ENCODE results near the gene CIP2A. TPM values are rescaled to one million over a fixed set of nuclear protein-coding genes. Genes with fewer than 3 reads are reported as not detected.
"Not testable (repeated sequence)": the region's sequence is repeated elsewhere in the genome, so short reads cannot be mapped to it uniquely, and the experiment has no call there.

The CIP2A gene
- total RNA-seq (10 to 100 TPM; 14.4 to 19.8 TPM), polyA plus RNA-seq (ENCODE audit: insufficient read length in 2 of 2) (10 to 100 TPM in 1 of 2 donors, 1 to 10 TPM in 1; 8.2 to 13.8 TPM)
- long read RNA-seq, donor 1, partial matches to known transcripts: 39 of 39 reads
- long read RNA-seq, donor 1, other reads (novel, unspliced or antisense): 0 of 39 reads
- long read RNA-seq, donor 2, partial matches to known transcripts: 7 of 7 reads
- long read RNA-seq, donor 2, other reads (novel, unspliced or antisense): 0 of 7 reads
- long read RNA-seq, donor 3, partial matches to known transcripts: 22 of 22 reads
- long read RNA-seq, donor 3, other reads (novel, unspliced or antisense): 0 of 22 reads
- long read RNA-seq, donor 4, partial matches to known transcripts: 0 of 1 reads
- long read RNA-seq, donor 4, other reads (novel, unspliced or antisense): 0 of 1 reads

DNA sequence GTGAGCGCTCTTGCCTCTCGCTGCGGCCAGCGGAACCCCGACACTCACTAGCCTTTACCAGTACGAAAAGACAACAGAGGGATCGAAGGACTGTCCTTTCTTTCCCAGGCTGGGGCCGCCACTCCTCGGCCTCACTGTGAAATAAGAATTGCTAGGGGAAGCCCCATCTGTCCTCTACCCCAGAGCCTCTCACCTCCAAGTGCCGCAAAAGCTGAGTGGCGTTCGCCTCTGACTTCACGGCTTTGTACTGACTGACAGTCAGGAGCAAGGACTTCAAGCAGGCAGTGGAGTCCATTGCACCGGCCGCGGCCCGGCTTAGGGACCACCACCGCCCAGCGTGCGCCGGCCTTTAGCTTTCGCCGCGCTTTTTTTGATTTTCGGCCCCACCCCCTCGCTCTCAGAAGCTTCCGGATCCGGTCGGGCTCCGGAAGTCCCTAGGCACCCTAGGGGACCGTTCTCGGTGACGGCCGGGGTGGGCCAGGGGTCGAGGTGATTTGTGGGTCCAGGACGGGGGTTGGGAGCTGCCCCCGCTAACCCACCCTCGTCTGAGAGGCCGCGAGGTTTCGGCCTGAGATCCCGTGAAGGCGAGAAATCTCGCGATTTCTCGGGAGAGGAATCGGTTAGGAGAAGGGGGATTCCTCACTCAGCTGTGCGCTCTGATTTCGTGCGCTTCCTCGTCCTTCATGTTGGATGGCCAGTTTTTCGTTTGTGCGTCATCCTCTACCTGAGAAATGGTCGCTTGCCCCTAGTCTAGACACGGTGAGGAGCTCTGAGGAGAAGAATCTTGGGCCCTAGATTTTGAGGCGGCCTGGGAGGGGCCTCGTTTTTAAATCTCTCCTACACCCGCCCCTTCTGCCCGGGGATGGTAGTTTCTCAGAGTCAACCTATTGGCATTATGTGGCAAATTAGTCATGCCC lies at the start of gene CIP2A, which contains the start of gene DZIP3:
Gene CIP2A (minus strand): TSS at position 358 of the 917 bp plus-strand sequence. CDS start 63 bp downstream, at position 295.
Gene DZIP3 (plus strand): TSS at position 642 of the 917 bp plus-strand sequence. CDS start 15,685 bp downstream, outside the sequence.
- Histone ChIP-seq H3K4me3 (ENCODE audit: low read depth, low read length) (peak within 1 kb of the TSS; percentile 67), H3K27ac (ENCODE audit: low read depth, low read length) (peak within 1 kb of the TSS; percentile 88), H3K36me3 (ENCODE audit: control insufficient read depth, insufficient read depth, low read length) (no peaks in the 10 kb centered on the region), H3K4me1 (ENCODE audit: control insufficient read depth, insufficient read depth, low read length) (peaks cover 3% of the 10 kb centered on the region), H3K9me3 (ENCODE audit: control insufficient read depth, insufficient read depth, low read length) (no peaks in the 10 kb centered on the region), H3K27me3 (ENCODE audit: control insufficient read depth, insufficient read depth, low read length) (no peaks in the 10 kb centered on the region)
- under 1% methylated on average over 48 of the region's 59 CpGs for WGBS (ENCODE audit: insufficient coverage)
- DNase-seq (ENCODE audit: low read depth in 4 of 6, low spot score in 6 of 6): peak; percentile 92 to 99 (median 95)

DNA sequence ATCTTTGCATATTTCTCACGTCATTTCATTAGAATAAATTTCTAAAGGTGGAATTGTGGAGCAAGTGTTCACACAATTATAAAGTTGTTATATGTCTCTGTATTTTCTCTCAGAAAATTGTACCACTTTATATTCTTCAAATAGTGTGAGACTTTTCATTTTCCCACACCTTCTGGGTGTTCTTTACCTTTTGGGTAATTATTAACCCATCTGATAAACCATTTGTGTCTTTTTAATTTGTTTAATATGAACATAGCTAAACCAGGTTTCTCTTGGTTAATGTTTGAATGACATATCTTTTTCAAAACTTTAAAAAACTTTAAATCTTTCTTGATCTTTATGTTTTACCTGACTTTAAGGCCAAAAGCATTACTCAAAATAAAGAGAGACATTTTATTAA lies 40.7 kb upstream of the CIP2A start:
- no peaks in the 10 kb centered on the region for H3K4me1 ChIP-seq (ENCODE audit: control insufficient read depth, insufficient read depth, low read length)
- no CpG with 5 or more reads among the region's 1 CpG for WGBS (ENCODE audit: insufficient coverage)
- DNase-seq (ENCODE audit: low read depth in 4 of 6, low spot score in 6 of 6): no peak
- H3K36me3 ChIP-seq (ENCODE audit: control insufficient read depth, insufficient read depth, low read length): peaks cover 5% of the 10 kb centered on the region
- H3K9me3 ChIP-seq (ENCODE audit: control insufficient read depth, insufficient read depth, low read length): no peaks in the 10 kb centered on the region
- H3K27ac ChIP-seq (ENCODE audit: low read depth, low read length): no peak overlapping the region
- H3K27me3 ChIP-seq (ENCODE audit: control insufficient read depth, insufficient read depth, low read length): no peaks in the 10 kb centered on the region
- H3K4me3 ChIP-seq (ENCODE audit: low read depth, low read length): no peak overlapping the region

DNA sequence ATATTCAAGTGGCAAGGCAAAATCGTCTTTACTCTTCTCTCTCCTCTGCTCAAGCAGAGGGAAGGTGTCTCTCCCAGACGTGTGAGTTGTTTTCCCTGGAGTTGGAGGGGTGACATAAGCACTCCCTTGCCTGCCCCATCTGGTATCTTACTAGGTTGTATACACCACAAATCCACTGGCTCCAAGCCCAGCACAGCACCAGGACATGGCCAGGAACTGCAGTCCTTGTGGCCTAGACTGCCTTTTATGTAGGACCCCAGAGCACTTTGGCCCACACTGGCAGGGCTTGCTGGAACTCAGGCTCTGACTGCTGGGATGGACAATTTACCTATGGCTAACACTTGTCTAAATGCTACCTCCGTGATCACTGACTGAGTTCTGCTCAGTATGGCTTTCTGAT lies 34.3 kb upstream of the CIP2A start:
- no peaks in the 10 kb centered on the region for H3K9me3 ChIP-seq (ENCODE audit: control insufficient read depth, insufficient read depth, low read length)
- no peak overlapping the region for H3K4me3 ChIP-seq (ENCODE audit: low read depth, low read length)
- no peaks in the 10 kb centered on the region for H3K27me3 ChIP-seq (ENCODE audit: control insufficient read depth, insufficient read depth, low read length)
- DNase-seq (ENCODE audit: low read depth in 4 of 6, low spot score in 6 of 6): no peak
- H3K27ac ChIP-seq (ENCODE audit: low read depth, low read length): no peak overlapping the region
- WGBS (ENCODE audit: insufficient coverage): 100% methylated on average over 1 of the region's 3 CpGs
- H3K4me1 ChIP-seq (ENCODE audit: control insufficient read depth, insufficient read depth, low read length): no peaks in the 10 kb centered on the region
- H3K36me3 ChIP-seq (ENCODE audit: control insufficient read depth, insufficient read depth, low read length): peaks cover 10% of the 10 kb centered on the region

DNA sequence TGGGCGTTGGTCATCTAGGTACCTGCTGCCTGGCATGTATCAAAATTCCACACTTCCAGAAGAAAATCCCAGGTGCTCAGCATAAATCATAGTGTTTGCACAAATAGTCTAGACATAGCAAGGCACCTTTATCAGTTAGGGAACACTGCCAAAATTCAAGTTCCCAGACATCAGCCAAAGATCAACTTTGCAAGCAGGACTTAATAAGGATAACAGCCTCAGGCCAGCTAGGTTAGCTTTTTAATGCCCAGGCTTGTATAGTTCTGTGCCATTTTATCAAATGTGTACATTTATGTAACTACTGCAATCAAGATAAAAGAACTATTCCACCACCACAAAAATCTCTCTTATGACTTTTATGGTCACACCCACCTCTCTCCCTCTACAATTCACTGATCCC lies 31.0 kb upstream of the CIP2A start:
- no peak overlapping the region for H3K4me3 ChIP-seq (ENCODE audit: low read depth, low read length)
- H3K27me3 ChIP-seq (ENCODE audit: control insufficient read depth, insufficient read depth, low read length): no peaks in the 10 kb centered on the region
- no peaks in the 10 kb centered on the region for H3K4me1 ChIP-seq (ENCODE audit: control insufficient read depth, insufficient read depth, low read length)
- H3K9me3 ChIP-seq (ENCODE audit: control insufficient read depth, insufficient read depth, low read length): no peaks in the 10 kb centered on the region
- peaks cover 7% of the 10 kb centered on the region for H3K36me3 ChIP-seq (ENCODE audit: control insufficient read depth, insufficient read depth, low read length)
- no CpG with 5 or more reads among the region's 1 CpG for WGBS (ENCODE audit: insufficient coverage)
- no peak for DNase-seq (ENCODE audit: low read depth in 4 of 6, low spot score in 6 of 6)
- no peak overlapping the region for H3K27ac ChIP-seq (ENCODE audit: low read depth, low read length)

DNA sequence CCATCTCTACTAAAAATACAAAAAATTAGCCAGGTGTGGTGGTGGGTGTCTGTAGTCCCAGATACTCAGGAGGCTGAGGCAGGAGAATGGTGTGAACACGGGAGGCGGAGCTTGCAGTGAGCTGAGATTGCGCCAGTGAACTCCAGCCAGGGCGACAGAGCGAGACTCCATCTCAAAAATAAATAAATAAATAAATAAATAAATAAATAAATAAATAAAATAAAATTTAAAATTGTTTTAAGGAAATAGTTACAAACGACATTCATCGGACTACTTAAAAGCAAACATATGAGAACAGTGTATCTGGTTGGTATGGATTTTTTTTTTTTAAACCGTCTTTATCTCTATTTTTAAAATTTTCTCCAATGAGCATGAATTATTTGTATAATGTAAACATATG lies 26.9 kb upstream of the CIP2A start:
- H3K4me3 ChIP-seq (ENCODE audit: low read depth, low read length); DNase-seq (ENCODE audit: low read depth in 4 of 6, low spot score in 6 of 6); H3K36me3 ChIP-seq (ENCODE audit: control insufficient read depth, insufficient read depth, low read length); H3K9me3 ChIP-seq (ENCODE audit: control insufficient read depth, insufficient read depth, low read length); H3K4me1 ChIP-seq (ENCODE audit: control insufficient read depth, insufficient read depth, low read length); H3K27ac ChIP-seq (ENCODE audit: low read depth, low read length); H3K27me3 ChIP-seq (ENCODE audit: control insufficient read depth, insufficient read depth, low read length): not testable (repeated sequence)
- WGBS (ENCODE audit: insufficient coverage): no CpG with 5 or more reads among the region's 8 CpGs

DNA sequence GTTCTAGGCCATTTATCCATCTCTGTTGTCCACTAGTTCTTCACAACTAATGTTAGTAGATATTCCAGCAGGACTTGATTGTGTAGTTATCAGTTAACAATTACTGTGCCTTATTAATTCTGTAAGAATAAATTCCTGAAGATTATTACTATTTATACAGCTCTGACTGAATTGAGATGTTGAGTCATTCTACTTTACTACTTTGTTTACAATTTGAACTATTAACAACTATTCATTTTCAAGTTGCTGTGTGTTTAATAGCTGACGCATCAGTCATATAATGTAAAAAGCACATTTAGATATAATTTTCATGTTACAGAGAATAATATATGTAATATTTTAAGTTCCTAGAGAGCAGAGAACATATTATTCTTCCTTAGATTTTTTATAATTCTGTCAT lies 21.4 kb upstream of the CIP2A start:
- no peaks in the 10 kb centered on the region for H3K9me3 ChIP-seq (ENCODE audit: control insufficient read depth, insufficient read depth, low read length)
- H3K36me3 ChIP-seq (ENCODE audit: control insufficient read depth, insufficient read depth, low read length): peaks cover 6% of the 10 kb centered on the region
- no peak overlapping the region for H3K27ac ChIP-seq (ENCODE audit: low read depth, low read length)
- no peaks in the 10 kb centered on the region for H3K4me1 ChIP-seq (ENCODE audit: control insufficient read depth, insufficient read depth, low read length)
- no peaks in the 10 kb centered on the region for H3K27me3 ChIP-seq (ENCODE audit: control insufficient read depth, insufficient read depth, low read length)
- H3K4me3 ChIP-seq (ENCODE audit: low read depth, low read length): no peak overlapping the region
- WGBS (ENCODE audit: insufficient coverage): no CpG with 5 or more reads among the region's 1 CpG
- DNase-seq (ENCODE audit: low read depth in 4 of 6, low spot score in 6 of 6): no peak

DNA sequence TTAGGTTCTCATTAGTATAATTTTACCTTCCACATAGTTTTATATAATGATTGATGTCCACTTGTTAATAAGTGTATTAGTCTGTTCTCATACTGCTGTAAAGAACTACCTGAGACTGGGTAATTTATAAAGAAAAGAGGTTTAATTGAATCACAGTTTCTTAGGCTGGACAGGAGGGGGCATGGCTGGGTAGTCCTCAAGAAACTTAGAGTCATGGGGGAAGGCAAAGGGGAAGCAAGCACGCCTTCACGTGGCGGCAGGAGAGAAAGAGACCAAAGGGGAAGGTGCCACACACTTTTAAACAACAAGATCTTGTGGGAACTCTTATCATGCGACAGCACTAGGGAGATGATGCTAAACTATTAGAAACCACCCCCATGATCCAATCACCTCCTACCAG lies 19.5 kb upstream of the CIP2A start:
- no peak for DNase-seq (ENCODE audit: low read depth in 4 of 6, low spot score in 6 of 6)
- H3K9me3 ChIP-seq (ENCODE audit: control insufficient read depth, insufficient read depth, low read length): no peaks in the 10 kb centered on the region
- no peaks in the 10 kb centered on the region for H3K4me1 ChIP-seq (ENCODE audit: control insufficient read depth, insufficient read depth, low read length)
- no peak overlapping the region for H3K27ac ChIP-seq (ENCODE audit: low read depth, low read length)
- peaks cover 6% of the 10 kb centered on the region for H3K36me3 ChIP-seq (ENCODE audit: control insufficient read depth, insufficient read depth, low read length)
- H3K27me3 ChIP-seq (ENCODE audit: control insufficient read depth, insufficient read depth, low read length): no peaks in the 10 kb centered on the region
- WGBS (ENCODE audit: insufficient coverage): no CpG with 5 or more reads among the region's 4 CpGs
- H3K4me3 ChIP-seq (ENCODE audit: low read depth, low read length): no peak overlapping the region

DNA sequence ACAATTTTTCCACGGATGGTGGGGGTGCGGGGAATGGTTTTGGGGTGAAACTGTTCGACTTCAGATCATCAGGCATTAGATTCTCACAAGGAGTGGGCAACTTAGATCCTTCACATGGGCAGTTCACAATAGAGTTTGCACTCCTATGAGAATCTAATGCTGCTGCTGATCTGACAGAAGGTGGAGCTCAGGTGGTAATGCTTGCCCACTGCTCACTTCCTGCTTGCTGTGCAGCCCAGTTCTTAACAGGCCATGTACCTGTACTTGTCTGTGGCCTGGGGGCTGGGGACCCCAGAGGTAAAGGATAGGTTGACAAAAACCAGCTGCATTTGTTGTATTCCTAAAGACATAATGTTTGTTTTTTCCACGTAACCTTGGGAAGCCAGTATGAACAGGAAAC lies 16.3 kb upstream of the CIP2A start:
- no CpG with 5 or more reads among the region's 4 CpGs for WGBS (ENCODE audit: insufficient coverage)
- no peak for DNase-seq (ENCODE audit: low read depth in 4 of 6, low spot score in 6 of 6)
- Histone ChIP-seq H3K9me3 (ENCODE audit: control insufficient read depth, insufficient read depth, low read length) (no peaks in the 10 kb centered on the region), H3K4me1 (ENCODE audit: control insufficient read depth, insufficient read depth, low read length) (no peaks in the 10 kb centered on the region), H3K36me3 (ENCODE audit: control insufficient read depth, insufficient read depth, low read length) (peaks cover 3% of the 10 kb centered on the region), H3K27me3 (ENCODE audit: control insufficient read depth, insufficient read depth, low read length) (no peaks in the 10 kb centered on the region), H3K4me3 (ENCODE audit: low read depth, low read length) (no peak overlapping the region), H3K27ac (ENCODE audit: low read depth, low read length) (no peak overlapping the region)

DNA sequence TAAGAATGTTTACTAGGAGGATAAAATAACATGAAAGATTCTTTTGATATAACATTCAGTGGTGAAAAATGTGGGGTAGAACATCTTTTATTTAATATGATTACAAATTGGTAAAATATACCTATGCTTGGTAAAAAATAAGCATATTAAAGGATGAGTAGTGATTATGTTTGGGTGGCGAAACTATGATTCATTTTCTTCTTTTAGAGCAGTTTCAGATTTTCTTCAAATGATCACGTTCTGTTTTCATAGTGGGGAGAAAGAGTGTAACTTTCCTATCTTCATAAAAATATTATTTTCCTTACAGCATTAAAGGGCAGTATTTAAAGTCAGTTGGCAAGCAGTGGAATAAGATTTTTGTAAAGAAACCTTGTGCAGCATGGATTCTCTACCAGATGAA lies 15.8 kb upstream of the CIP2A start:
- Histone ChIP-seq H3K27ac (ENCODE audit: low read depth, low read length) (no peak overlapping the region), H3K4me1 (ENCODE audit: control insufficient read depth, insufficient read depth, low read length) (no peaks in the 10 kb centered on the region), H3K27me3 (ENCODE audit: control insufficient read depth, insufficient read depth, low read length) (no peaks in the 10 kb centered on the region), H3K4me3 (ENCODE audit: low read depth, low read length) (no peak overlapping the region), H3K36me3 (ENCODE audit: control insufficient read depth, insufficient read depth, low read length) (peaks cover 3% of the 10 kb centered on the region), H3K9me3 (ENCODE audit: control insufficient read depth, insufficient read depth, low read length) (no peaks in the 10 kb centered on the region)
- WGBS (ENCODE audit: insufficient coverage): no CpG with 5 or more reads among the region's 2 CpGs
- no peak for DNase-seq (ENCODE audit: low read depth in 4 of 6, low spot score in 6 of 6)

Data from spinal cord (tissue), 10 donors.